ENCODE data around the gene ZBED6.
"Not testable (repeated sequence)": the region's sequence is repeated elsewhere in the genome, so short reads cannot be mapped to it uniquely, and the experiment has no call there.

ZBED6 gene

GRCh38 chr1:203795441-203796235 is at the start of gene ZBED6, which contains the start of gene ZC3H11A:
ZBED6 (plus strand) TSS chr1:203795623; CDS start chr1:203797523, 1,900 bp downstream.
ZC3H11A (plus strand) TSS chr1:203795623; CDS start chr1:203817071, 21,448 bp downstream.
- H3K4me3 ChIP-seq (ENCODE audit: low read depth, low read length), result peak within 1 kb of the TSS; percentile 90
- TF ChIP-seq CTCF (IDR thresholded peaks at IDR 0.05; ENCODE audit: low read depth, low read length, missing control alignments), result no peak
- DNase-seq (ENCODE audit: low read depth), result peak; percentile 96

- no peak overlapping the region for H3K4me3 ChIP-seq (ENCODE audit: low read depth, low read length)
- no peak for DNase-seq (ENCODE audit: low read depth)
- TF ChIP-seq CTCF (IDR thresholded peaks at IDR 0.05; ENCODE audit: low read depth, low read length, missing control alignments), result no peak
These were observed 49.1 kb upstream of the ZBED6 start for GRCh38 chr1:203746281-203746680.

- no peak for DNase-seq (ENCODE audit: low read depth)
- H3K4me3 ChIP-seq (ENCODE audit: low read depth, low read length), result no peak overlapping the region
- TF ChIP-seq CTCF (IDR thresholded peaks at IDR 0.05; ENCODE audit: low read depth, low read length, missing control alignments), result no peak
These were observed 44.4 kb upstream of the ZBED6 start for GRCh38 chr1:203751051-203751450.

- DNase-seq (ENCODE audit: low read depth); H3K4me3 ChIP-seq (ENCODE audit: low read depth, low read length): not testable (repeated sequence)
These were observed 43.6 kb upstream of the ZBED6 start for GRCh38 chr1:203751618-203752361.

- peak overlapping the region; percentile 37 for H3K4me3 ChIP-seq (ENCODE audit: low read depth, low read length)
- no peak for TF ChIP-seq CTCF (IDR thresholded peaks at IDR 0.05; ENCODE audit: low read depth, low read length, missing control alignments)
- DNase-seq (ENCODE audit: low read depth), result peak; percentile 85
These were observed 41.0 kb upstream of the ZBED6 start for GRCh38 chr1:203754455-203754864.

GRCh38 chr1:203756036-203756435 is 39.4 kb upstream of the ZBED6 start:
- no peak overlapping the region for H3K4me3 ChIP-seq (ENCODE audit: low read depth, low read length)
- TF ChIP-seq CTCF (IDR thresholded peaks at IDR 0.05; ENCODE audit: low read depth, low read length, missing control alignments), result no peak
- no peak for DNase-seq (ENCODE audit: low read depth)

GRCh38 chr1:203758749-203759148 is 36.7 kb upstream of the ZBED6 start:
- H3K4me3 ChIP-seq (ENCODE audit: low read depth, low read length); DNase-seq (ENCODE audit: low read depth): not testable (repeated sequence)

All from GM12864 (cell line).